Measurements from ENCODE around the gene ITGB5.

The ITGB5 gene

DNA sequence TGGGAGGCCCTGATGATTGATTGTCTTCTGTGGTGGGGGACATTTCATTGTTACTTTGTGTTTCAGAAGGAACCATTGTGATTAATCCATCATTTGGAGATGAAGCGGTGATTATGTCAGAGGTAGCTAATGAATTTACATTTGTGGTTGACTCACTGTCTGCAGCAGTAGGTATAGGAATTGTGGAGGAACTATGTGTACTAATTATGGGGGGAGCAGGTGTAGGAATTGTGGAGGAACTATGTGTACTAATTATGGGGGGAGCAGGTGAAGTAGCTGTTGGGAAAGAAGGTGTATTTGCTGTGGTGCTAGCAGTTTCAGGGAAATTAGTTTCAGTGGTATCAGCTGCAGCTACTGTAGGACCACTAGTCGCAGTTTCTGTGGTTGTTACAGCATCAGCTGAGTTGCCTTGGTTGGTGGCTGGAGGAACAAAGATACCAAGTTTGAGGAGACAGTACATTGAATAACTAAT is 40.4 kb upstream of the ITGB5 start:
- no peak overlapping the region for H3K27ac ChIP-seq
- TF ChIP-seq, protein P1, sequence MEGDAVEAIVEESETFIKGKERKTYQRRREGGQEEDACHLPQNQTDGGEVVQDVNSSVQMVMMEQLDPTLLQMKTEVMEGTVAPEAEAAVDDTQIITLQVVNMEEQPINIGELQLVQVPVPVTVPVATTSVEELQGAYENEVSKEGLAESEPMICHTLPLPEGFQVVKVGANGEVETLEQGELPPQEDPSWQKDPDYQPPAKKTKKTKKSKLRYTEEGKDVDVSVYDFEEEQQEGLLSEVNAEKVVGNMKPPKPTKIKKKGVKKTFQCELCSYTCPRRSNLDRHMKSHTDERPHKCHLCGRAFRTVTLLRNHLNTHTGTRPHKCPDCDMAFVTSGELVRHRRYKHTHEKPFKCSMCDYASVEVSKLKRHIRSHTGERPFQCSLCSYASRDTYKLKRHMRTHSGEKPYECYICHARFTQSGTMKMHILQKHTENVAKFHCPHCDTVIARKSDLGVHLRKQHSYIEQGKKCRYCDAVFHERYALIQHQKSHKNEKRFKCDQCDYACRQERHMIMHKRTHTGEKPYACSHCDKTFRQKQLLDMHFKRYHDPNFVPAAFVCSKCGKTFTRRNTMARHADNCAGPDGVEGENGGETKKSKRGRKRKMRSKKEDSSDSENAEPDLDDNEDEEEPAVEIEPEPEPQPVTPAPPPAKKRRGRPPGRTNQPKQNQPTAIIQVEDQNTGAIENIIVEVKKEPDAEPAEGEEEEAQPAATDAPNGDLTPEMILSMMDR (IDR thresholded peaks at IDR 0.05) = no peak
- no peak for TF ChIP-seq ZFX (IDR thresholded peaks at IDR 0.05; ENCODE audit: borderline replicate concordance)

DNA sequence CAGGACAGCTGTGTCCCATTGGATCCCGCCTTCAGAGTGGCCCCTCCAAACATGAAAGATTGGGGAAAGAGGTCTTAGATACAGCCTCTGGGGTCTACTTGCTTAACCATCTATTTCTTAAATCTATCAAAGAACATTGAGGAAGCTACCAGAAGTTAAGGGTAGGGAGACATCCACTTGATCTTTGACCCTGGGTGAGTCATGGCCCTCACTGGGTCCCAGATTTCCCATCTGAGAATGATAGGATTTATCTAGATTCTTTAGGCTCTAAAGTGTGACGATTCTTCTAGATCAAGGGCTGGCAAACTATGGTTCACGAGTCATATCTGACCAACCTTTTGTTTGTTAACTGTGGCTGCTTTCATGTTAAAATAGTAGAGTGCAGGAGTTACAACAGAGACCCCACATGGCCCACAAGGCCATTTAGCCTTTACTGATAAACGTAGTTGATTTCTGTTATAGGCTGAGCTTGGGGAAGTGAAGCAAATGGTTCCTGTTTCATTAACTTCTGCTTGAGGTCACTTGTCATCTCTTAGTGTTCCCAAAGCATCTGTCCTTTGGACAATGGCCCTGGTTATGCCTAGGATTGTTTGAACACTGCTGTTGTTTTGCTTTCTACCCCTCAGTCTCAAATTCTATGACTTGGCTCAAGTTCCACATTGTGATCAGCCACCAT is 39.4 kb upstream of the ITGB5 start:
- no peak overlapping the region for H3K27ac ChIP-seq
- no peak for TF ChIP-seq ZFX (IDR thresholded peaks at IDR 0.05; ENCODE audit: borderline replicate concordance)
- TF ChIP-seq, protein P1 (IDR thresholded peaks at IDR 0.05) = no peak

DNA sequence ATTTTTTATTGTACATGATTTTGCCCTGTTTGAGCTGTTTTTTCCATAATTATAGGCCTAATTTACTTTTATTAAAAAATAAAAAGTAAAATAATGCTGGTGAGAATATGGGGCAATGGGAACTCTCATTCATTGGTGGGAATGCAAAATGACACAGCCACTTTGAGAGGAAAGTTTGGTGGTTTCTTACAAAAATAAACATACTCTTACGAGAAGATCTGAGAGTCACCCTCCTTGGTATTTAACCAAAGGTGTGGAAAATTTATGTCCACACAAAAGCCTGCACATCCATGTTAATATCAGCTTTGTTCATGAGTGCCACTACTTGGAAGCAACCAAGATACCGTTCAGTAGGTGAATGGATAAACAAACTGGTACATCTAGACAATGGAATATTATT is 37.6 kb upstream of the ITGB5 start:
- no peak for TF ChIP-seq ZFX (IDR thresholded peaks at IDR 0.05; ENCODE audit: borderline replicate concordance)
- TF ChIP-seq, protein P1 (IDR thresholded peaks at IDR 0.05) = no peak
- peak overlapping the region; percentile 39 for H3K27ac ChIP-seq

DNA sequence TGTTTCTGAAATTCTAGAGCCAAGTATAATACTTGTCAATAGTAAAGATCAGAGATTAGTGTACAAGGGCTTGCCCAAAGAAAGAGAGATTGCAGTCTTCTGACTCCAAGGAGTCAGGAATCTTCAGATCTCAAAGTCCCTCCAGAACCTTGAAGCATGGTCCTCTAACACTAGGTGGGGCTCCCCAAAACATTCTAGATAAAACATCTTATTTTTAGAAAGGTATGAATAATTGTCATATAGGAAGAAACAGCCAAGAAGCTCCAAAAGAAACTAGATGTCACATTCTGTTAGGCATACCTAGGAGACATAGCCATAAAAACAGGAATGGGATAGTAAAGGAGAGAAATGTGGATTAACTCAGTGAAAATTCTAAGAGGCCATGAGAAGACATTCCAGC is 36.7 kb upstream of the ITGB5 start:
- peak overlapping the region; percentile 39 for H3K27ac ChIP-seq
- no peak for TF ChIP-seq ZFX (IDR thresholded peaks at IDR 0.05; ENCODE audit: borderline replicate concordance)
- TF ChIP-seq, protein P1 (IDR thresholded peaks at IDR 0.05) = no peak

DNA sequence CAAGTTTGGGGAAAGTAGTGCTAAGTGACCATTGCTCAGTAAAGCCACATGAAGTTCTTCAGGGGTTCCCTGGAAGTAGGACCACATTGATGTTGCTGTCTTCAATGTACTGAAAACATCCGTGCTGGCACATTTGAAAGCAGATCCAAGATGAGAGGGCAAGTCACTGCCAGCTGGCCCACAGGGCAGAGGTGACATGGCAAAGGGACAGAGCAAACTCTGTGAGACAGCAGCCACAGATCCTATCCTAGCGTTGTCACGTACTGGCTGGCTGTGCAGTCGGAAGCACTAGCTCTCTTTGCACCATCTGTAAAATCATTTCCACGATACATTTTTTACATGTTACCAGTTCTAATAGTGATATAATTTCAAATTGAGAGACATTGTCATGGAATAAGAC is 33.6 kb upstream of the ITGB5 start:
- H3K27ac ChIP-seq = no peak overlapping the region
- TF ChIP-seq ZFX (IDR thresholded peaks at IDR 0.05; ENCODE audit: borderline replicate concordance) = no peak
- TF ChIP-seq, protein P1 (IDR thresholded peaks at IDR 0.05) = no peak

DNA sequence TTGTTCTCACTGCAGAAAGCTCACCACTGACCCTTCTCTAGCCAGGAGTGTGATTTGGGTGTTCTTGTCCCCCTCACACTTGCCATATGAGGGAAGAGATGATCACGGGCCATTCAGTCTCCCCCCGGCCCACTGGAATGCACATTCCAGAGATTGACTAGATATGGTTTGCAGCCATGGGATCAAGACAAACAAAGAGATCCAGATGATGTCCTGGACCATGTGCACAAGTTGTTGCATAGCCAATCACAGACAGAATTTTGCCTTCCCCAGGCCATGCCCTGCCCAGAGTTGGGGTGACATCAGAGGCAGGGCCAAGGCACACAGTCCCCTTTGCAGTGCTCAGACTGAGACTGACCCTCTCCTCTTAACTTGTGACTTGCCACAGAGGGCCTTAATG is 32.6 kb upstream of the ITGB5 start:
- no peak overlapping the region for H3K27ac ChIP-seq
- TF ChIP-seq, protein P1 (IDR thresholded peaks at IDR 0.05) = no peak
- TF ChIP-seq ZFX (IDR thresholded peaks at IDR 0.05; ENCODE audit: borderline replicate concordance) = no peak

DNA sequence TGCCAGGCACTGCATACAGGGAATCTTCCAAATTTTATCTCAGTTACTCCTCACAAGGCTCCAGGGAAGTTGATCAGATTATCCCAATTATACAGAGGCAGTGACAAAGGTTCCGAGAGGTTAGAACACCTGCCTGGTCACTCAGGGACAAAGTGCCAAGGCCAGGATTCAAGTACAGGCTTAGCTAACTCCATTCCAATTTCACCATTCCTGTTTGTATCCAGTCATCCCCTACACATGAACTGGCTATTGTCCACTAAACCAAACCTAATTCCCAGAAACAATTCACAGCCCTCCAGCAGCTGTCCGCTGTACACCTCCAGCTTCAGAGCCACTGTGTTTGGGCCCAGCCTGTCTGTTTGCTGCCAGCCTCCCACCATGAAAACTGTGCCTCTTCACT is 31.4 kb upstream of the ITGB5 start:
- TF ChIP-seq, protein P1 (IDR thresholded peaks at IDR 0.05) = no peak
- no peak for TF ChIP-seq ZFX (IDR thresholded peaks at IDR 0.05; ENCODE audit: borderline replicate concordance)
- H3K27ac ChIP-seq = no peak overlapping the region
